ENCODE data around the gene IMPDH1.

IMPDH1 gene

GRCh38 chr7:128453836-128454804, 44.3 kb upstream of the IMPDH1 start:
- H3K4me3 ChIP-seq = no peak overlapping the region
- TF ChIP-seq FOXP2 (optimal IDR thresholded peaks at IDR 0.05; ENCODE audit: control extremely low read depth, extremely low read length, insufficient read depth) (no peak), EZH2 (IDR thresholded peaks at IDR 0.05) (no peak), POLR2AphosphoS5 (IDR thresholded peaks at IDR 0.05; ENCODE audit: borderline replicate concordance, low read depth, low read length) (no peak)
- H3K27ac ChIP-seq = no peak overlapping the region
- H3K9me3 ChIP-seq (ENCODE audit: low read depth, low read length) = no peaks in the 10 kb centered on the region
- DNase-seq (ENCODE audit: low read depth, low spot score) = no peak
- H3K36me3 ChIP-seq (ENCODE audit: insufficient read depth, low read length) = peaks cover 23% of the 10 kb centered on the region
- H3K9ac ChIP-seq (ENCODE audit: insufficient read length) = peak overlapping the region; percentile 14

GRCh38 chr7:128452552-128452951, 42.8 kb upstream of the IMPDH1 start:
- H3K9ac ChIP-seq (ENCODE audit: insufficient read length) = no peak overlapping the region
- H3K27ac ChIP-seq = no peak overlapping the region
- H3K4me3 ChIP-seq = no peak overlapping the region
- peaks cover 8% of the 10 kb centered on the region for H3K36me3 ChIP-seq (ENCODE audit: insufficient read depth, low read length)
- TF ChIP-seq POLR2AphosphoS5 (IDR thresholded peaks at IDR 0.05; ENCODE audit: borderline replicate concordance, low read depth, low read length) = no peak
- TF ChIP-seq FOXP2 (optimal IDR thresholded peaks at IDR 0.05; ENCODE audit: control extremely low read depth, extremely low read length, insufficient read depth) = no peak
- TF ChIP-seq EZH2 (IDR thresholded peaks at IDR 0.05) = no peak
- no peaks in the 10 kb centered on the region for H3K9me3 ChIP-seq (ENCODE audit: low read depth, low read length)
- DNase-seq (ENCODE audit: low read depth, low spot score) = no peak

GRCh38 chr7:128450913-128451312, 41.1 kb upstream of the IMPDH1 start:
- H3K9ac ChIP-seq (ENCODE audit: insufficient read length) = no peak overlapping the region
- H3K4me3 ChIP-seq = no peak overlapping the region
- H3K9me3 ChIP-seq (ENCODE audit: low read depth, low read length) = no peaks in the 10 kb centered on the region
- no peak overlapping the region for H3K27ac ChIP-seq
- H3K36me3 ChIP-seq (ENCODE audit: insufficient read depth, low read length) = no peaks in the 10 kb centered on the region
- DNase-seq (ENCODE audit: low read depth, low spot score) = no peak
- TF ChIP-seq POLR2AphosphoS5 (IDR thresholded peaks at IDR 0.05; ENCODE audit: borderline replicate concordance, low read depth, low read length) = no peak
- no peak for TF ChIP-seq EZH2 (IDR thresholded peaks at IDR 0.05)
- no peak for TF ChIP-seq FOXP2 (optimal IDR thresholded peaks at IDR 0.05; ENCODE audit: control extremely low read depth, extremely low read length, insufficient read depth)

- no peak for TF ChIP-seq EZH2 (IDR thresholded peaks at IDR 0.05)
- TF ChIP-seq FOXP2 (optimal IDR thresholded peaks at IDR 0.05; ENCODE audit: control extremely low read depth, extremely low read length, insufficient read depth) = no peak
- TF ChIP-seq POLR2AphosphoS5 (IDR thresholded peaks at IDR 0.05; ENCODE audit: borderline replicate concordance, low read depth, low read length) = no peak
Measured at GRCh38 chr7:128450409-128450808, 40.6 kb upstream of the IMPDH1 start.

GRCh38 chr7:128448751-128449302, 39.0 kb upstream of the IMPDH1 start:
- Histone ChIP-seq H3K4me3 (no peak overlapping the region), H3K27ac (no peak overlapping the region)
- DNase-seq (ENCODE audit: low read depth, low spot score) = no peak

More at GRCh38 chr7:128450409-128450808, 40.6 kb upstream of the IMPDH1 start:
- Histone ChIP-seq H3K9ac (ENCODE audit: insufficient read length) (no peak overlapping the region), H3K4me3 (no peak overlapping the region), H3K27ac (no peak overlapping the region), H3K36me3 (ENCODE audit: insufficient read depth, low read length) (no peaks in the 10 kb centered on the region), H3K9me3 (ENCODE audit: low read depth, low read length) (no peaks in the 10 kb centered on the region)
- no peak for DNase-seq (ENCODE audit: low read depth, low spot score)

GRCh38 chr7:128447941-128448564, 38.3 kb upstream of the IMPDH1 start:
- TF ChIP-seq FOXP2 (optimal IDR thresholded peaks at IDR 0.05; ENCODE audit: control extremely low read depth, extremely low read length, insufficient read depth) = no peak
- no peak for TF ChIP-seq EZH2 (IDR thresholded peaks at IDR 0.05)
- TF ChIP-seq POLR2AphosphoS5 (IDR thresholded peaks at IDR 0.05; ENCODE audit: borderline replicate concordance, low read depth, low read length) = no peak
- Histone ChIP-seq H3K27ac (no peak overlapping the region), H3K9me3 (ENCODE audit: low read depth, low read length) (no peaks in the 10 kb centered on the region), H3K9ac (ENCODE audit: insufficient read length) (no peak overlapping the region), H3K4me3 (no peak overlapping the region), H3K36me3 (ENCODE audit: insufficient read depth, low read length) (no peaks in the 10 kb centered on the region)
- DNase-seq (ENCODE audit: low read depth, low spot score) = no peak

More at GRCh38 chr7:128448751-128449302, 39.0 kb upstream of the IMPDH1 start:
- Histone ChIP-seq H3K36me3 (ENCODE audit: insufficient read depth, low read length) (no peaks in the 10 kb centered on the region), H3K9me3 (ENCODE audit: low read depth, low read length) (no peaks in the 10 kb centered on the region), H3K9ac (ENCODE audit: insufficient read length) (no peak overlapping the region)
- TF ChIP-seq POLR2AphosphoS5 (IDR thresholded peaks at IDR 0.05; ENCODE audit: borderline replicate concordance, low read depth, low read length) (no peak), EZH2 (IDR thresholded peaks at IDR 0.05) (no peak), FOXP2 (optimal IDR thresholded peaks at IDR 0.05; ENCODE audit: control extremely low read depth, extremely low read length, insufficient read depth) (no peak)

- Histone ChIP-seq H3K27ac (no peak overlapping the region), H3K9me3 (ENCODE audit: low read depth, low read length) (no peaks in the 10 kb centered on the region), H3K9ac (ENCODE audit: insufficient read length) (no peak overlapping the region), H3K4me3 (no peak overlapping the region), H3K36me3 (ENCODE audit: insufficient read depth, low read length) (no peaks in the 10 kb centered on the region)
- TF ChIP-seq FOXP2 (optimal IDR thresholded peaks at IDR 0.05; ENCODE audit: control extremely low read depth, extremely low read length, insufficient read depth) (no peak), EZH2 (IDR thresholded peaks at IDR 0.05) (no peak), POLR2AphosphoS5 (IDR thresholded peaks at IDR 0.05; ENCODE audit: borderline replicate concordance, low read depth, low read length) (no peak)
- no peak for DNase-seq (ENCODE audit: low read depth, low spot score)
Measured at GRCh38 chr7:128446306-128446705, 36.5 kb upstream of the IMPDH1 start.
